Mesenchymal stem cell (in vitro differentiated cells and primary cell): Measurements from ENCODE around the gene VPS50.

Source experiments
- DNase-seq: peaks from one replicate; pipeline ENCODE4 v3.0.0-alpha.2; 2013
- H2AFZ ChIP-seq: one replicate; pipeline ENCODE4 v1.6.1; 2013; ENCODE audit warnings: low read depth, mild to moderate bottlenecking, control low read depth, inconsistent platforms, low read length, moderate library complexity
- H2AK5ac ChIP-seq: 2 replicates; pipeline ENCODE4 v1.6.1; 2013; ENCODE audit warnings: low read length, moderate library complexity, mild to moderate bottlenecking, inconsistent platforms; ENCODE audit not compliant: severe bottlenecking
- H2BK120ac ChIP-seq: one replicate; pipeline ENCODE4 v1.6.1; 2013; ENCODE audit warnings: low read depth, mild to moderate bottlenecking, inconsistent platforms, low read length, moderate library complexity
- H2BK12ac ChIP-seq, 2 experiments: one replicate each; pipeline ENCODE4 v1.6.1; 2013; ENCODE audit warnings: inconsistent platforms in 2 of 2, low read length in 2 of 2, mild to moderate bottlenecking in 2 of 2, moderate library complexity in 2 of 2, control low read depth in 1 of 2
- H2BK15ac ChIP-seq: one replicate; pipeline ENCODE4 v1.6.1; 2013; ENCODE audit warnings: mild to moderate bottlenecking, low read depth, inconsistent platforms; ENCODE audit not compliant: poor library complexity, severe bottlenecking
- H2BK5ac ChIP-seq: 2 replicates; pipeline ENCODE4 v1.6.1; 2013; ENCODE audit warnings: low read depth, mild to moderate bottlenecking, low read length, control low read depth, inconsistent platforms; ENCODE audit not compliant: poor library complexity, severe bottlenecking
- H3K14ac ChIP-seq, 2 experiments: one replicate each; pipeline ENCODE4 v1.6.1; 2013; ENCODE audit warnings: inconsistent platforms in 2 of 2, low read length in 2 of 2, control low read depth in 1 of 2, mild to moderate bottlenecking in 1 of 2, moderate library complexity in 1 of 2
- H3K18ac ChIP-seq, 2 experiments: one replicate each; pipeline ENCODE4 v1.6.1; 2013; ENCODE audit warnings: inconsistent platforms in 2 of 2, low read length in 2 of 2, control low read depth in 1 of 2, low read depth in 1 of 2, mild to moderate bottlenecking in 1 of 2
- H3K23ac ChIP-seq, 2 experiments: one replicate each; pipeline ENCODE4 v1.6.1; 2013; ENCODE audit warnings: inconsistent platforms in 2 of 2, low read length in 2 of 2, mild to moderate bottlenecking in 2 of 2, moderate library complexity in 2 of 2, control low read depth in 1 of 2
- H3K27ac ChIP-seq: 2 replicates; pipeline ENCODE4 v1.5.1; 2013; ENCODE audit warnings: mild to moderate bottlenecking, moderate library complexity, low read length, control low read depth, inconsistent platforms; ENCODE audit not compliant: poor library complexity, severe bottlenecking
- H3K27me3 ChIP-seq, 2 experiments: 2 replicates each; pipeline versions ENCODE4 v1.6.1 to v1.7.0; 2013; ENCODE audit warnings: low read length in 2 of 2, mild to moderate bottlenecking in 2 of 2, moderate library complexity in 2 of 2, control low read depth in 1 of 2, inconsistent platforms in 1 of 2; ENCODE audit not compliant: control insufficient read depth in 1 of 2, insufficient read depth in 1 of 2
- H3K36me3 ChIP-seq, 2 experiments: 2 replicates each; pipeline versions ENCODE4 v1.6.1 to v1.7.0; 2013; ENCODE audit warnings: low read length in 2 of 2, control low read depth in 1 of 2, inconsistent platforms in 1 of 2, low read depth in 1 of 2, mild to moderate bottlenecking in 1 of 2; ENCODE audit not compliant: insufficient read depth in 2 of 2, control insufficient read depth in 1 of 2
- H3K4ac ChIP-seq, 2 experiments: one replicate each; pipeline ENCODE4 v1.6.1; 2013; ENCODE audit warnings: inconsistent platforms in 2 of 2, low read length in 2 of 2, mild to moderate bottlenecking in 2 of 2, moderate library complexity in 2 of 2, control low read depth in 1 of 2, low read depth in 1 of 2
- H3K4me1 ChIP-seq: 2 replicates; pipeline ENCODE4 v1.6.1; 2013; ENCODE audit warnings: low read depth, low read length, control low read depth; ENCODE audit not compliant: control insufficient read depth, insufficient read depth
- H3K4me2 ChIP-seq: 2 replicates; pipeline ENCODE4 v1.6.1; 2013; ENCODE audit warnings: low read length, mild to moderate bottlenecking, inconsistent platforms; ENCODE audit not compliant: poor library complexity, severe bottlenecking
- H3K4me3 ChIP-seq, 2 experiments: 2 replicates each; pipeline versions ENCODE4 v1.5.1 to v1.7.0; 2013; ENCODE audit warnings: low read length in 2 of 2, mild to moderate bottlenecking in 2 of 2, control low read depth in 1 of 2, low read depth in 1 of 2; ENCODE audit not compliant: insufficient read depth in 1 of 2
- H3K79me1 ChIP-seq: replicated peaks from 2 replicates; pipeline ENCODE4 v1.6.1; 2013; ENCODE audit warnings: mild to moderate bottlenecking, control low read depth, low read length, inconsistent platforms; ENCODE audit not compliant: poor library complexity, severe bottlenecking
- H3K9ac ChIP-seq: 2 replicates; pipeline ENCODE4 v1.7.0; 2013; ENCODE audit warnings: mild to moderate bottlenecking, low read length, moderate library complexity
- H3K9me3 ChIP-seq: 2 replicates; pipeline ENCODE4 v1.7.0; 2013; ENCODE audit warnings: mild to moderate bottlenecking, low read length; ENCODE audit not compliant: control insufficient read depth
- H4K8ac ChIP-seq: one replicate; pipeline ENCODE4 v1.6.1; 2013; ENCODE audit warnings: inconsistent platforms, mild to moderate bottlenecking, low read length, moderate library complexity
- H4K91ac ChIP-seq: one replicate; pipeline ENCODE4 v1.6.1; 2013; ENCODE audit warnings: mild to moderate bottlenecking, low read length, inconsistent platforms
- WGBS: methylation state at CpG from one replicate; pipeline ENCODE4 v1.1.7; 2013; ENCODE audit warnings: mixed read lengths; 5-methylcytosine and 5-hydroxymethylcytosine counted together

The VPS50 gene

GRCh38 chr7:93378131-93378760, 146.1 kb downstream of the VPS50 start:
- no peaks in the 10 kb centered on the region for H3K36me3 ChIP-seq
- no peak overlapping the region for H3K9ac ChIP-seq
- no peak overlapping the region for H3K23ac ChIP-seq
- no peak for DNase-seq
- no peak overlapping the region for H3K18ac ChIP-seq
- no peak overlapping the region for H3K14ac ChIP-seq
- H2BK12ac ChIP-seq: no peak overlapping the region
- H2AK5ac ChIP-seq: no peak overlapping the region
- H4K91ac ChIP-seq: no peak overlapping the region
- no peaks in the 10 kb centered on the region for H3K79me1 ChIP-seq
- H3K4me1 ChIP-seq: no peaks in the 10 kb centered on the region
- no peak overlapping the region for H2BK15ac ChIP-seq
- no peak overlapping the region for H4K8ac ChIP-seq
- H3K4ac ChIP-seq: no peak overlapping the region
- H3K4me3 ChIP-seq: no peak overlapping the region
- H3K27me3 ChIP-seq: peaks cover 10 to 17% of the 10 kb centered on the region in 2 experiments
- H2BK5ac ChIP-seq: no peak overlapping the region
- no peak overlapping the region for H3K4me2 ChIP-seq
- H3K27ac ChIP-seq: no peak overlapping the region
- WGBS: 90% methylated on average over 4 of the region's 6 CpGs
- H2BK120ac ChIP-seq: no peak overlapping the region
- peaks cover 3% of the 10 kb centered on the region for H3K9me3 ChIP-seq
- no peak overlapping the region for H2AFZ ChIP-seq

- H3K14ac ChIP-seq: no peak overlapping the region
- peaks cover 9 to 28% of the 10 kb centered on the region in 2 experiments for H3K27me3 ChIP-seq
- H3K18ac ChIP-seq: no peak overlapping the region
- H2BK12ac ChIP-seq: no peak overlapping the region
- no peaks in the 10 kb centered on the region for H3K4me1 ChIP-seq
- DNase-seq: no peak
- no peaks in the 10 kb centered on the region for H3K36me3 ChIP-seq
- no peak overlapping the region for H2BK120ac ChIP-seq
- H2AFZ ChIP-seq: no peak overlapping the region
- WGBS: 47% methylated on average over 3 of the region's 3 CpGs
- no peak overlapping the region for H4K8ac ChIP-seq
- no peak overlapping the region for H3K9ac ChIP-seq
- H2BK15ac ChIP-seq: no peak overlapping the region
- H3K4ac ChIP-seq: no peak overlapping the region
- H3K27ac ChIP-seq: no peak overlapping the region
- no peak overlapping the region for H3K4me2 ChIP-seq
- H2BK5ac ChIP-seq: no peak overlapping the region
- H3K23ac ChIP-seq: no peak overlapping the region
- no peak overlapping the region for H2AK5ac ChIP-seq
- H3K4me3 ChIP-seq: no peak overlapping the region
- peaks cover 3% of the 10 kb centered on the region for H3K9me3 ChIP-seq
- H4K91ac ChIP-seq: no peak overlapping the region
- no peaks in the 10 kb centered on the region for H3K79me1 ChIP-seq
Measured at GRCh38 chr7:93382362-93382761, 150.2 kb downstream of the VPS50 start.

- DNase-seq: no peak
- WGBS: 96% methylated on average over 3 of the region's 3 CpGs
- Histone ChIP-seq H2BK15ac (no peak overlapping the region), H3K4me1 (no peaks in the 10 kb centered on the region), H3K79me1 (no peaks in the 10 kb centered on the region), H3K18ac (no peak overlapping the region), H2BK12ac (no peak overlapping the region), H3K14ac (no peak overlapping the region), H3K23ac (no peak overlapping the region), H3K36me3 (no peaks in the 10 kb centered on the region), H3K27me3 (peaks cover 5 to 13% of the 10 kb centered on the region in 2 experiments), H3K9me3 (no peaks in the 10 kb centered on the region), H2BK120ac (no peak overlapping the region), H2AK5ac (no peak overlapping the region), H4K91ac (no peak overlapping the region), H3K4me2 (no peak overlapping the region), H3K27ac (no peak overlapping the region), H3K4ac (no peak overlapping the region), H2BK5ac (no peak overlapping the region), H3K9ac (no peak overlapping the region), H2AFZ (no peak overlapping the region), H3K4me3 (no peak overlapping the region), H4K8ac (no peak overlapping the region)
Measured at GRCh38 chr7:93390660-93391059, 158.5 kb downstream of the VPS50 start.

- H3K4me1 ChIP-seq: no peaks in the 10 kb centered on the region
- no peak overlapping the region for H3K4me2 ChIP-seq
- no peak overlapping the region for H3K18ac ChIP-seq
- no peak overlapping the region for H2BK120ac ChIP-seq
- no peak for DNase-seq
- H3K4me3 ChIP-seq: no peak overlapping the region
- no peak overlapping the region for H2AK5ac ChIP-seq
- no peak overlapping the region for H2AFZ ChIP-seq
- H2BK15ac ChIP-seq: no peak overlapping the region
- H2BK12ac ChIP-seq: no peak overlapping the region
- H2BK5ac ChIP-seq: no peak overlapping the region
- H3K23ac ChIP-seq: no peak overlapping the region
- H4K91ac ChIP-seq: no peak overlapping the region
- H3K4ac ChIP-seq: no peak overlapping the region
- H3K36me3 ChIP-seq: no peaks in the 10 kb centered on the region
- no peaks in the 10 kb centered on the region for H3K9me3 ChIP-seq
- H3K79me1 ChIP-seq: no peaks in the 10 kb centered on the region
- no peak overlapping the region for H4K8ac ChIP-seq
- no peak overlapping the region for H3K27ac ChIP-seq
- no peak overlapping the region for H3K14ac ChIP-seq
- no peak overlapping the region for H3K9ac ChIP-seq
- no peaks in the 10 kb centered on the region for H3K27me3 ChIP-seq
- WGBS: no CpG with 5 or more reads among the region's 1 CpG
Measured at GRCh38 chr7:93392984-93393383, 160.8 kb downstream of the VPS50 start.
